ENCODE measurements around the gene IL2RA. TPM values are rescaled to one million over a fixed set of nuclear protein-coding genes. Genes with fewer than 3 reads are reported as not detected.
"Not testable (repeated sequence)": the region's sequence is repeated elsewhere in the genome, so short reads cannot be mapped to it uniquely, and the experiment has no call there.

IL2RA gene
- total RNA-seq, 1 experiment from 2014 or later, result not detected

DNA sequence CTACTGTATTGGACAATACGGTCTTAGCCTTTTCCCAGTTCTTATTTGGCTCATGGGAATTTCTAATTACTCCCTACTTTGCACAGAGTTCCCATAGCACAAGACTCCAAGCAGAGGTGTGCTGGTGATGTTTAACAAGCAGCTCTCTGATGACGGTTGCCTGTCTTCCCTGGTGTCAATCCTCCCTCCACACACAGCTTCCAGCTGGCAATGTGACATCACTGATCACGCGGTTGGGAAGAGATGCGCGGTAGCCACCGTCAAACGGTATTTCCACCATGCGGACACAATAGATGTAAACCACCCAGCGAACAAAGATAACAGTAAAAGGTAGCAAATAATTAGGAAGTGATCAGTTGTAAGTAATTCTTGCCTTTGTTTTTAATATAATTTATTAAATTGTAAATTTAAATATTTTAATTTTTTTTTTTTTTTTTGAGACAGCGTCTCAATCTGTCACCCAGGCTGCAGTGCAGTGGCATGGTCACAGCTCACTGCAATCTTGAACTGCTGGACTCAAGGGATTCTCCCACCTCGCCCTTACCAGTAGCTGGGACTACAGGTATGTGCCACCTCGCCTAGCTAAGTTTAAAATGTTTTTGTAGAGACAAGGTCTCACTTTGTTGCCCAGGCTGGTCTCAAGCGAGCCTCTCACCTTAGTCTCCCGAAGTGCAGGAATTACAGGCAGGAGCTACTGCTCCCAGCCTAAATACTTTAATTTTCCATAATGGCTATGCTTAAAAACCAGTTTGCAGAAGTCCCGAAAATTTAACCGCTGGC is 48.6 kb downstream of the IL2RA start:
- DNase-seq (ENCODE audit: low read depth), result no peak

DNA sequence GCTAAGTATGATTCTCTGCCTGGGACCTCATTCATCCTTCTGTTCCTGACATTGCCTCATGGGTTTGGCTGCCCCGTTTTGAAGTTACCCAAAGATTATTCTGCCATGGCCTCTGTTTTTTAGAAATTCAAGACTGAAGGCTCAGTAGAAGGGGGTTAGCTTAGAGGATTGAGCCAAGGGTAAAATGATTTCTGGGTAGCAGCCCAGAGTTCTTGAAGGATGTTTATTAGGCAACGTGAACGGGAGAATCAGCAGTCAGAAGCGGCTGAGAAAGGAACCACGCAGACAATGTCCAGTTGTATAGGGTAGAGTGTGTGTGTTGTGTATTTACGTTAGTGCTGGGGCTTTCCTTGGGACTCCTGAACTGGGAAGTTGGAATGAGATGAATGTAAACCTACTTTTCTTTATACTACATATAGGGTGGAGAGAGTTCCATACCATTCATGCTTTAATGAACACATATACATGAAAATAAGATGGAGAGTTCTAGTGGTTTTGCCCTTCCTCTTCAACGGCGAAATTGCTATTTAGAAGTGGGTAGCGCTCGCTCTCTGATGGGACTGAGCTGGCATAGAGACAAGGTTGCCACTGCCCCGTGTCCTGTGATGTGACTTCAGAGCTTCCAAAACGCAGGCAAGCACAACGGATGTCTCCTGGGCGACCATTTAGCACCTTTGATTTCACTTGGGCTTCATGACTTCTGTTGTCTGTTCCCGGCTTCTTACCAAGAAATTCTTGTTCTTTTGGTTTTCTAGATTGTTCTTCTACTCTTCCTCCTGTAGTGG is 49.9 kb downstream of the IL2RA start:
- DNase-seq (ENCODE audit: low read depth), result no peak

DNA sequence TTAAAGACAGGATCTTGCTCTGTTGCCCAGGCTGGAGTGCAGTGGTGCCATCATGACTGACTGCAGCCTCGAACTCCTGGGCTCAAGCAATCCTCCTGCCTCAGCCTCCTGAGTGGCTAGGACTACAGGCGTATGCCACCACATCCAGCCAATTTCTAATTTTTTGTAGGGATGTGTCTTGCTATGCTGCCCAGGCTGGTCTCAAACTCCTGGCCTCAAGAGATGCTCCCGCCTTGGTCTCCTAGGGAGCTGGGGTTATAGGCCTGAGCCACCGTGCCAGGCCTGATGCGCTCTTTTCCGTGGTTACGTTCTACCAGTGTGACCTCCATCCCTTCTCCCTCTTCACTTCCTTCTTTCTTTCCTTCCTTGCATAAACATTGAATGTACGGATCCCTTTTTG is 50.6 kb downstream of the IL2RA start:
- no peak for DNase-seq (ENCODE audit: low read depth)

DNA sequence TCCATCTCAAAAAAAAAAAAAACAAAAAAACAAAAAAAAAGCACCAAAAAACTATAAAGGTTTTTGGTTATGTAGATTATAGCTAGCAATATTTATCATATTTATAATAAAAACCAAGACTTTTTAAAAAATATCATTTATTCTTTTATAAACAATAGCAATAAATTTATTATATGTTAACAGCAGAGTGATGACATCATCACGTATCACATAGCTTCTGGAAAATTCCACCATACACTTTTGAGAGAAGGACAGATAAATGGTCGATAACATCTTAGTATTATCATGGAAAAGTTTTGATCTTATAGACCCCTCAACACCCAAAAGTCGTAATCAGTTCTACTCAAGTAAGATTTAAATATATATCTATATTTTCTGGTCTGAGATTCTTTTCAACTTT is 51.6 kb downstream of the IL2RA start:
- no peak for DNase-seq (ENCODE audit: low read depth)

DNA sequence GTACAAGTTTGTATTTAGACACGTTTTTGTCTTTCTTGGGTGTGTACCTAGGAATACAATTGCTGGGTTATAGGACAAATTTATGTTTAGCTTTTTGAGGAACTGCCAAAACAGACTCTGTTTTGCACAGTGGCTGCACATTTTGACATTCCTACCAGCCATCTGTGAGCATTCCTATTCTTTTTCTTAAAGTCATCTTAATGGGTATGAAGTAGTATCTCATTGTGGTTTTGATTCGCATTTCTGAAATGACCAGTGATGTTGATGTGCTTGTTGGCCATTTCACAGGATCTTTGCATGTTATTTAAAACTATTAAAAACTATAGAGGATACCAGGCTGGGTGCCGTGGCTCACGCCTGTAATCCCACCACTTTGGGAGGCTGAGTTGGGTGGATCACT is 52.2 kb downstream of the IL2RA start:
- DNase-seq (ENCODE audit: low read depth), result no peak

DNA sequence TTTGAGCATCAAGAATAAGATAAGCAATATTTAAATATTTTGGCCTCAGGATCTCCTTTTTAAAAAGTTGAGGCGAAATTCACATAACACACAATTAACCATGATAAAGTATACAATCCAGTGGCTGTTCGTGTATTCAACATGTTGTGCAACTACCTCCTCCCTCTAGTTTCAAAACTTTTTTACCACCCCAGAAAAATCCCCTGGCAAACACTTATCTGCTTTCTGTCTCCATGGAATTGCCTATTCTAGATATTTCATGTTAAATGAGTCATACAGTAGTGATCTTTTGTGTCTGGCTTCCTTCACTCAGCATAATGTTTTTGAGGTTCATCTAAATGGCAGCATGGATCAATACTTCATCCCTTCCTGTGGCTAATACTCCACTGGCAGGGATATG is 53.0 kb downstream of the IL2RA start:
- no peak for DNase-seq (ENCODE audit: low read depth)

DNA sequence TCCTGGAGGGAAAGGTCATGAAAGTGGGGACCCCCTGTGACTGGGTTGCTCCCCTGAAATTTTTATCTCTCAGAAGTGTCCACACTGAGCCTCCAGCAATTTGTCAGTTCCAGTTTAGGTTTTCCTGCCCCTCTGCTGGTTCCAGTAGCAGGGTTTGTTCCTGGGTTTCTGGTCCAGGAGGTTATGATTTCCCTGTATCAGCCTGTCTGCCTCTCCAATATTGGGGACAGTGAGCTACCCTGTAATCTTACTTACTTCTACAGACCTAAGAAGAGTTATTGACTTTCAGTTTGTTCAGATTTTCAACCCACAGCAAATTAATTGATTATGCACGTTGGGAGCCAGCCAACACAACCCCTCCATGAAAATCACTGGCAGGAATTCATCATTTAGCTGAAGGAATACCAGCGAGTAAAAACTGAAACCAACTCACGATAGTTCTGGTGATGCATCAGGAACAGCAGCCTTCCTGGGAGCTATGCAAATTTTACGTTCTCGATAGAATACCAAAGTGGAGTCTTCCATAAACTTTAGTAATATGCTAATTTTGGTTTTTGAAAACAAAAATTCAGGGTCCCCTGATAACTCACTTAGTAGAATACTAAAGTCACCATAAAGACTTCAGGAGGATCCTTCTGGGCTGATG is 53.5 kb downstream of the IL2RA start:
- DNase-seq (ENCODE audit: low read depth), result no peak

DNA sequence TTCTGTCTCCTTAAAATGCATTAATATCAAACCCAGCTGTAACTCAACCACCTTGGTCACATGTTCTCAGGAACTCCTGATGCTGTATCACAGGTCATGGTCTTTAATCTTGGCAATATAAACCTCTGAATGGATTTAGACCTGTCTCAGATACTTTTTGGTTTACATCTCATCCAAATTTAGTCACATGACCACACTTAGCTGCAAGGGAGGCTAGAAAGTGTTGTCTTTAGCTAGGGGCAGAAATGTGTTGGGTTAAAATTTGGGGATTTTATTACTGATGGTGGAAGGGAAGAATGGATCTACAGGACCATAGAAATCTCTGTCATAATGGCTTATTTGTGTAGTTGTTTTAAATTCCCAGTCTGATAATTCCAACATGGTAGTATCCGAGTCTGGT is 55.2 kb downstream of the IL2RA start:
- DNase-seq (ENCODE audit: low read depth), result no peak

DNA sequence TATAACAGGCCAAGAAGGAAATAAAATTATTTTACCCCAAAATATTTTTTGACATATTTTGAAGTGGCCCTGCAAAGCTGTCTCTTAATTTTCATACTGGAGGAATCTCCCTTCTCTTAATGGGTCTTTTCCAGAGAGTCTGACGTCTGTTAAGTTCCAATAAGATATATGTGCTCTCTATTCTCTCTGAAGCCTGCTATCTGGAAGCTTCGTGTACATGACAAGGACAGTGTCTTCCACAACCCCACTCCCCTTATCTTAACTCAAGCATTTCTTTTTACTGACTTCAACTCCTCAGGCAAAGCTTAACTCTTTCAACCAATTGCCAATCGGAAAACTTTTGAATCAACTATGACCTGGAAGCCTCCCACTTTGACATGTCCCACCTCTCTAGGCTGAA is 55.6 kb downstream of the IL2RA start:
- DNase-seq (ENCODE audit: low read depth), result no peak

DNA sequence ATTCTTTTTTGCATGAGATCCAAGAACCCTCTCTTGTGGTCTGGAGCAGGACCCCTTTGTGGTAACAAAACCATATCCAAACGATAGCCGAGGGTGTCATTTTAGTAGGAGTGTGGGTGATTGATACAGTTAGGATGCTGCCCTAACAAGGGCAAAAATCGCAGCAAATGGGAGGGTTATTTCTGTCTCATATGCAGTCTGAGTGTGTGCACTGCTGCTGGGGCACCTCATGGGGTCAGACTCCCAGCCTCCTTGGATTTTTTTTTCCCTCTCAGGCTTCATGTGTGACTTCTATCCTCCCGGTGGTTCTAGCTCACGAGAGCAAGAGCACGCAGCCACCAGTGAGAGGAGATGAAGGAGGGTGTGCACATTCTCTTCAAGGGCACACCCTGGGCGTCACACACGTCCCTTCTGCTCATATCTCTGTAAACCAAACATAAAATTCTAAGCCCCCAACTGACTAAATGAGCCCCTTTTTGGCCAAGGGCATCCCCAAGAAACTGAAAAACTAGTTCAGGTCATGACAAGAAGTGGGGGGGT is 56.2 kb downstream of the IL2RA start:
- DNase-seq (ENCODE audit: low read depth), result no peak

DNA sequence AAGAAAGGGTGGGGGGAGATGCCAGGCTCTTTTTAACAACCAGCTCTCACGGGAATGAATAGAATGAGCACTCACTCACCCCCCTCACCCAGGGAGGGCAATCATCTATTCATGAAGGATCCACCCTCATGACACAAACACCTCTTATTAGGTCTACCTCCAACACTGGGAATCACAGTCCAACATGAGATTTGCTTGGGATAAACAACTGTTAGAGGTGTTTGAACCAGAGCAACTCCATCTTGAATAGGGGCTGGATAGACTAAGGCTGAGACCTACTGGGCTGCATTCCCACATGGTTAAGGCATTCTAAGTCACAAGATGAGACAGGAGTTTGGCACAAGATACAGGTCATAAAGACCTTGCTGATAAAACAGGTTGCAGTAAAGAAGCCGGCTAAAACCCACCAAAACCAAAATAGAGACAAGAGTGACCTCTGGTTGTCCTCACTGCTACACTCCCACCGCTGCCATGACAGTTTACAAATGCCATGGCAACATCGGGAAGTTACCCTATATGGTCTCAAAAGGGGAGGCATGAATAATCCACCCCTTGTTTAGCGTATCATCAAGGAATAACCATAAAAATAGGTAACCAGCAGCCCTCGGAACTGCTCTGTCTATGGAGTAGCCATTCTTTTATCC is 56.9 kb downstream of the IL2RA start:
- DNase-seq (ENCODE audit: low read depth), result not testable (repeated sequence)

DNA sequence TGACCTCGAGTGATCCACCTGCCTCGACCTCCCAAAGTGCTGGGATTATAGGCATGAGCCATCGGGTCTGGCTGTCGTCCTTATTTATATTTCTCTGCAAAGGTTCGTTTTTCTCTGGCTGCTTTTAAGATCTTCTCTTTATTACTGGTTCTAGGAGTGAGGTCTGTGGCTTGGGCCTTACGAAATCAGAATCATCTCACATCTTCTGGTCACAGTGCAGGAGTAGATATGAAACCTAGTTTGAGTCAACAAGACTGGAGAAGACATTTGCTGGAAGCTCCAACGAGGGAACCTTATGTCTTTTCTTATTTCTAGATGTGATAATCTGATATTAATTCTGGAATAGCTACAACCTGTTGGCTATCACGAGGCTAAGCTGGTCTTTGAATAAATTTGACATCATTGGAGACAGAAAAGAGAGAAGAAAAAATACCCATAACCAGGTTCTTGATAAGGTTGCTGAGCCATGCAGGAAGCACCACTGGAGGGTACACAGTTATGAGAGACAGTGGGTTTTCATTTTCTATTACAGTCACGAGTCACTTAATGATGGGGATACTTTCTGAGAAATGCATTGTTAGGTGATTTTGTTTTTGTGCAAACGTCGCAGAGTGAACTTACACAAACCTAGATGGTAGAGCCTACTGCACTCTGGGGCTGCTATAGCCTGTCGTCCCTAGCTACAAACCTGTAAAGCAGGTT is 59.2 kb downstream of the IL2RA start:
- no peak for DNase-seq (ENCODE audit: low read depth)

DNA sequence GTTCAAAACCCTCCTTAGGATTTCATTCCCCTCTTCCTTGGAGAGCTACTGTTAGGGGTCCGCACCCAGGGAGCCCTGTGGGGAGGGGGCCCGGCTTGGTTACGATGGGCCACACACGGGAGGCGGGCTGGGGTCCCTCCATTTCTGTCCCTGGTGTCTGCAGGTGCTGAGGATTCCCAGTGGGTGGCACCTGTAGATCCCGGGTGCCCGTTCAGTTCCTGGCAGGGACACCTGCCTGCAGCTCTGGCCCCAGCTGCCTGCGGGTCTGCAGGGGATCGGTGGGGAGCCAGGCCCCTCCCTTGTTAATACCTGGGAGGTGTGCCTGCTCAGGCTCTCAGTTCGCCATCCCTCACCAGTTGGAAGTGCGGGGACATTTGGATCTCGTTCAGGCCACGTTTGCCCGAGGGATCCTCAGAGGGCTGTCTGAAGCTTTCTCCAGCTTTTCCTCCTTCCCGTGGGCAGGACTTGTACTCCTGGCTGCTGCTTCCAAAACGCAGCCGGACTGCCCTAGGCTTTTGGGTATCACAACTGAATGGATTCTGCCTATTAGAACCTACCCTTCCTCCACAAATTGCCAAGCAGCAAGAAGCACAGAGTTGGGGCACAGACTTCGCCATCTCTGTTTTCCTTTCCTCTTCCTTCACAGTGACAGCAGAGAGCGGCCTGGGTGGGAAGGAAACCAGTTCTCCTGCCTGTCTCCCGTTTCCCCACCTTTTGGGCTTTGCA is 62.6 kb downstream of the IL2RA start:
- no peak for DNase-seq (ENCODE audit: low read depth)

DNA sequence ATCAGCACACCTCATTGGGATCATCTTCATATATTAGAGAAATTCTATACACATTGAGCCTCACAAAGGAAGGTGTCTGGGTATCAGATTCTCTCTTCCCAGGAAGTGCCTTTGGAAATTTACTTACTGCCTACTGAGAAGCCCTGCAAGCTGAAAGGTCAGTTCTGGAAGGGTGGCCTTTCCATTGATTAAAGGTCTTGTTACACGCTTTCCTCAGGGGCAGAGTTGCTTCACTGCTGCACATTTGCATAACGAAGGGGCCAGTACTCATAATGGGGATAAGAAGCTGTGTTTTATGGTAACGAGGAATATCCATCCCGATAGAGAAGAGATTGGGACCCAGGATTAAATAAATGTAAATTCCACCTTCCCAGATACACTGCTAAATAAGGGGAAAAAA is 65.5 kb downstream of the IL2RA start:
- DNase-seq (ENCODE audit: low read depth), result no peak

DNA sequence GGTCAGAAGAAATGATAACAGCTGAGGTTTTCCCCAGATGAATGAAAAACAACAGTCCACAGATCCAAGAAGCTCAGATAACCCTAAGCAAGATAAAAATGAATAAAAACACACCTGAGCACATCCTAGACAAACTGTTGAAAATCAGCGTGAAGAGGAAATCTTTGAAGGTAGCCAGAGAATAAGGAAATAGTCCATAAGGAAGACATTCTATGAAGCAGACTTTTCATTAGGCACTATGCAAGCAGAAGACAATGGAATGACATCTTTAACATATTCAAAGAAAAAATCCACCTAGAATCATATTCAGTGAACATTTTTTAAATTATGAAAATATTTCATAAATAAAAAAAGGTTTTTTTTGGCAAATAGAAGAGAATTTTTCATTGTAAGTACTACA is 69.8 kb downstream of the IL2RA start:
- DNase-seq (ENCODE audit: low read depth), result no peak

DNA sequence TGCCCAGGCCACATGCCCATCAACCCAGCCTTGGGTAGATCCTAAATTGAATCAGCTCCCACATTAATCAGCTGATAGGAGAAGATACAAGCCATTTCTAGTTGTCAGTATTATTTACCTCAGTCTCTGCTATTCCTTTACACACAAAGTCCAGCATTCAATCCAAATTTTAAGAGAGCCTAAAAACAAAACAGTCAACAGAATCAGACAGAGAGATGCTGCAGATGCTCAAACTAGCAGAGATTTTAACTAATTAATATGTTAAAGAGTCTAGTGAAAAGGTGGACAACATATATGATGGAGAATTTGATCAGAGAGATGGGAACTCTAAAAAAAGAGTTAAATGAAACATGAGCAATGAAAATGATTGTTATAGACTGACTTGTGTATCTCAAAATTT is 70.5 kb downstream of the IL2RA start:
- DNase-seq (ENCODE audit: low read depth), result no peak

DNA sequence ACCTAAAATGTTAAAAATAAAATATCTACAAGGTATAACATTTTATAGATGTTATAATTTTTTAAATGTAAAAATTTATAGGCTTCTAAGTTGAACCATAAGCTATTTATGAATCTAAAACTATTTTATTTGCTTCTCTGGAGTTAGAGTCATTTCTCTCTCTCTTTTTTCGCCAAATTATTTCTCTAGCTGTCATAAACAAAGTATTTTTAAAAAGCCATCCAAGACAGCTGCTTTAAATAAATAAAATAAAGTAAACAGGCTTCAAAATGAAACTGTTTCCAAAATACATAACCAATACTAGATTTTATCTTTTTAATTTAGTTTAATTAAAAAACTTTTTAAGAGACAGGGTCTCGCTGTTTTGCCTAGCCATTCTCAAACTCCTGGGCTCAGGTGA is 72.4 kb downstream of the IL2RA start:
- no peak for DNase-seq (ENCODE audit: low read depth)

DNA sequence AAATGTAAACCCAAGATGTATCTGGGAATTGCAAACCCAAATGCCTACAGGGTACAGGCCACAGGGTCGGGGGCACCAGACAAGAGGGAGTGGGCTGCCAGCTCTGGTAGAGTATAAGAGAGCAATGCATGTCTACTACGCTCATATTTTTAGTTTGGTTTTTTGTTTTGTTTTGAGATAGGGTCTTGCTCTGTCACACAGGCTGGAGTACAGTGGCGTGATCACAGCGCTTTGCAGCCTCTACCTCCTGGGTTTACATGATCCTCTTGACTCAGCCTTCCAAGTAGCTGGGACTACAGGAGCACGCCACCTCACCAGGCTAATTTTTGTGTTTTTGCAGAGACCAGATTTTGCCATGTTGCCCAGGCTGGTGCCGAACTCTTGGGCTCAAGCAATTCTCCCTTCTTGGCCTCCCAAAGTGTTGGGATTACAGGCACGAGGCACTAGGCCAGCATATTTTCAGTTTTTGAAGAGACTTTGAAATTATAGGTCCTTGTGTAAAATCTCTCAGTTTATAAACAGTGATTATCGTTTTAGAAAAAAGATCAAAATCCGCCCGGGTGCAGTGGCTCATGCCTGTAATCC is 73.7 kb downstream of the IL2RA start:
- DNase-seq (ENCODE audit: low read depth), result no peak

DNA sequence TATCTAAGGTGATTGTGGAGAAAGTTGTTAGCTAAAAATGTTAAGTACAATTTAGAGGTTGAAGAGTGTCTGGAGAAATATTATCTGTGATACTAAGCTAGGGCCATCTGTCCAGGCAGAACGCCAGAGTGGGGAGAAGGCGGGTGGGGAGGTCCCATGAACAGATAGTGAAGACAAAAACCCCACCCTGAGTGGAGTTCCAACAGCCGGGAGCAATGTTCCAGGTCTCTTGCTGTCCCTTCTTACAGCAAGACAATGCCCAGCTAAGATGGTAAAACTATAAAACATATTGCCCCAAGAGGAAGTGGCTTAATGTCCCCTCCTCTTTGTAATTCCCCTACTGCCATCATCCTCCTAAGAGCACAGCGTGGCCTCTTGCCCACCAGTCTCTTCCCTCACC is 74.4 kb downstream of the IL2RA start:
- no peak for DNase-seq (ENCODE audit: low read depth)

DNA sequence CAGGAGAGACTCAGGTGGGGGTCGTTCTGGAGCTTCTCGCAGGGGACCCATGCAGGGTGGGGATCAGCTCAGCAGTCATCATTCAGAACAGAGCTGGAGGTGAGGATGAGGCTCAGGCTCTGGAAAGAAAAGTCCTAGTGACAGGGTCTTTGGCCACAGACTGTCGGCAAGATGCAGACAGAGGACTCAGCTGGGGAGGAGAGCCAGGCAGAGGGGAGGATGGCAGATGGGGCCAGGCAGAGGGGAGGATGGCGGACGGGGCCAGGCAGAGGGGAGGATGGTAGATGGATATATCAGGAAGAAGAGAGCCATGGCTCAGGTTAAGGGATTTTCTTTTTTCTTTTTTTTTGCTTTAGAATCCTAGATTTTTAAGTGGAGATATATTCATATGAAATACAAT is 77.1 kb downstream of the IL2RA start:
- DNase-seq (ENCODE audit: low read depth), result no peak

Data from Daoy (cell line).